IMR-90 (cell line): ENCODE data around the gene RPN1. TPM values are rescaled to one million over a fixed set of nuclear protein-coding genes. Genes with fewer than 3 reads are reported as not detected.

ENCODE experiments used
- ATAC-seq: fragments of 200-7000 bp; cut with Tn5 transposase; 2 replicates; pipeline ENCODE4 v1.9.1; 2020; ENCODE audit warnings: low read depth, mild to moderate bottlenecking, moderate library complexity
- BruUV-seq: library from RNA; stranded (reverse); fragments of 400-500 nt; replicated peaks from 2 replicates; lab custom pipeline; 2021; lab: Mats Ljungman, UMichigan
- CTCF ChIA-PET: fragments of 300-600 bp; formaldehyde crosslinking; extraction: SDS; loops from one replicate; lab custom pipeline; 2021; ENCODE audit warnings: antibody characterized with exemption; lab: Yijun Ruan, JAX
- POLR2A ChIA-PET: fragments of 300-600 bp; sonication (Branson Sonifier 250); formaldehyde crosslinking; loops from one replicate; lab custom pipeline; 2022; ENCODE audit warnings: antibody characterized with exemption; ENCODE audit not compliant: unreplicated experiment; lab: Charles Lee
- DNase-seq: peaks from one replicate; pipeline ENCODE4 v3.0.0; 2013
- H2AFZ ChIP-seq: replicated peaks from 2 replicates; pipeline ENCODE3; 2013; ENCODE audit warnings: low read length, mild to moderate bottlenecking; ENCODE audit not compliant: poor library complexity
- H2AK5ac ChIP-seq: 2 replicates; pipeline ENCODE4 v1.6.1; 2013; ENCODE audit warnings: low read depth, low read length, inconsistent platforms
- H2AK9ac ChIP-seq: replicated peaks from 2 replicates; pipeline ENCODE3; 2013; ENCODE audit warnings: mild to moderate bottlenecking, low read depth, low read length, moderate library complexity; ENCODE audit not compliant: poor library complexity
- H2BK120ac ChIP-seq: 2 replicates; pipeline ENCODE4 v1.6.1; 2013; ENCODE audit warnings: low read depth, low read length, inconsistent platforms
- H2BK15ac ChIP-seq: 3 replicates; pipeline ENCODE4 v1.6.1; 2013; ENCODE audit warnings: low read depth, low read length, inconsistent platforms
- H2BK20ac ChIP-seq: 2 replicates; pipeline ENCODE4 v1.6.1; 2013; ENCODE audit warnings: low read depth, mild to moderate bottlenecking, inconsistent platforms, low read length, moderate library complexity
- H2BK5ac ChIP-seq: 2 replicates; pipeline ENCODE4 v1.6.1; 2013; ENCODE audit warnings: mild to moderate bottlenecking, low read depth, low read length, inconsistent platforms; ENCODE audit not compliant: poor library complexity, severe bottlenecking
- H3K14ac ChIP-seq: replicated peaks from 2 replicates; pipeline ENCODE4 v1.6.1; 2013; ENCODE audit warnings: low read depth, low read length, inconsistent platforms
- H3K18ac ChIP-seq: 2 replicates; pipeline ENCODE4 v1.6.1; 2013; ENCODE audit warnings: low read depth, low read length, control low read depth
- H3K23ac ChIP-seq: 2 replicates; pipeline ENCODE4 v1.6.1; 2013; ENCODE audit warnings: low read depth, low read length, inconsistent platforms
- H3K27ac ChIP-seq: 2 replicates; pipeline ENCODE4 v1.5.1; 2013; ENCODE audit warnings: mild to moderate bottlenecking, control low read depth, low read length; ENCODE audit not compliant: insufficient read depth
- H3K27me3 ChIP-seq: 2 replicates; pipeline ENCODE4 v1.6.1; 2013; ENCODE audit warnings: low read length; ENCODE audit not compliant: control insufficient read depth, insufficient read depth
- H3K36me3 ChIP-seq: 2 replicates; pipeline ENCODE4 v1.6.1; 2013; ENCODE audit warnings: low read length, mixed read lengths; ENCODE audit not compliant: control insufficient read depth, insufficient read depth
- H3K4ac ChIP-seq: 2 replicates; pipeline ENCODE4 v1.6.1; 2013; ENCODE audit warnings: low read depth, low read length, inconsistent platforms
- H3K4me1 ChIP-seq: 2 replicates; pipeline ENCODE4 v1.6.1; 2013; ENCODE audit warnings: low read length, mixed read lengths; ENCODE audit not compliant: control insufficient read depth, insufficient read depth
- H3K4me2 ChIP-seq: 2 replicates; pipeline ENCODE4 v1.6.1; 2013; ENCODE audit warnings: low read depth, mild to moderate bottlenecking, control low read depth, low read length, moderate library complexity
- H3K4me3 ChIP-seq: 2 replicates; pipeline ENCODE4 v1.5.1; 2013; ENCODE audit warnings: low read depth, mild to moderate bottlenecking, control low read depth, low read length, moderate library complexity; ENCODE audit not compliant: insufficient read depth
- H3K56ac ChIP-seq: 2 replicates; pipeline ENCODE4 v1.6.1; 2013; ENCODE audit warnings: low read length, inconsistent platforms; ENCODE audit not compliant: insufficient read depth; ENCODE audit errors: extremely low read depth
- H3K79me1 ChIP-seq, 2 experiments: 2 replicates each; pipeline ENCODE4 v1.6.1; 2013; ENCODE audit warnings: low read length in 2 of 2, inconsistent platforms in 1 of 2, low read depth in 1 of 2
- H3K9ac ChIP-seq: 2 replicates; pipeline ENCODE4 v1.6.1; 2013; ENCODE audit warnings: low read depth, low read length, control low read depth
- H3K9me1 ChIP-seq: 2 replicates; pipeline ENCODE4 v1.6.1; 2013; ENCODE audit warnings: low read length, inconsistent platforms; ENCODE audit not compliant: insufficient read depth
- H3K9me3 ChIP-seq: 2 replicates; pipeline ENCODE4 v1.6.1; 2013; ENCODE audit warnings: low read length; ENCODE audit not compliant: control insufficient read depth, insufficient read depth
- H4K20me1 ChIP-seq: 2 replicates; pipeline ENCODE4 v1.6.1; 2013; ENCODE audit warnings: low read length, inconsistent platforms; ENCODE audit not compliant: insufficient read depth
- H4K5ac ChIP-seq: 2 replicates; pipeline ENCODE4 v1.6.1; 2013; ENCODE audit warnings: mild to moderate bottlenecking, low read depth, low read length, control low read depth
- H4K8ac ChIP-seq, 2 experiments: 2 replicates each; pipeline ENCODE4 v1.6.1; 2013; ENCODE audit warnings: low read depth in 2 of 2, low read length in 2 of 2, control low read depth in 1 of 2, inconsistent platforms in 1 of 2
- H4K91ac ChIP-seq: 2 replicates; pipeline ENCODE4 v1.6.1; 2013; ENCODE audit warnings: low read depth, low read length, inconsistent platforms; ENCODE audit not compliant: insufficient read depth
- BHLHE40 ChIP-seq: fragments of 150-350 bp; IDR thresholded peaks from 2 replicates; pipeline ENCODE4 v1.6.1; 2016; ENCODE audit warnings: mild to moderate bottlenecking, low read depth, low read length
- CEBPB ChIP-seq: IDR thresholded peaks from 2 replicates; pipeline ENCODE4 v1.6.1; 2012; ENCODE audit warnings: low read depth, low read length, improper control_type of control experiment
- ELK1 ChIP-seq: fragments of 150-350 bp; IDR thresholded peaks from 2 replicates; pipeline ENCODE4 v1.6.1; 2016; ENCODE audit warnings: low read depth, mild to moderate bottlenecking, low read length, moderate library complexity, borderline replicate concordance
- MXI1 ChIP-seq: IDR thresholded peaks from 2 replicates; pipeline ENCODE4 v1.6.1; 2012; ENCODE audit warnings: low read depth, mild to moderate bottlenecking, low read length, moderate library complexity, borderline replicate concordance
- RAD21 ChIP-seq: IDR thresholded peaks from 2 replicates; pipeline ENCODE4 v1.6.1; 2012; ENCODE audit warnings: low read length, improper control_type of control experiment
- RCOR1 ChIP-seq: IDR thresholded peaks from 2 replicates; pipeline ENCODE4 v1.6.1; 2012; ENCODE audit warnings: mild to moderate bottlenecking, low read length, improper control_type of control experiment; ENCODE audit not compliant: insufficient replicate concordance
- whole genome bisulfite sequencing, 2 experiments: methylation state at CpG; one replicate each; pipeline versions ENCODE4 v1.1.5 to v1.1.7; 2013; ENCODE audit warnings: missing lambda C conversion rate in 2 of 2; ENCODE audit not compliant: insufficient read length in 1 of 2; ENCODE audit errors: extremely low coverage in 2 of 2; 5-methylcytosine and 5-hydroxymethylcytosine counted together
- dilution Hi-C: fragments of 300-500 bp; cut with HindIII; formaldehyde crosslinking; loops from one replicate; pipeline ENCODE4 v1.14.3; 2018; ENCODE audit warnings: low sequenced_read_pairs; ENCODE audit not compliant: unreplicated experiment
- in situ Hi-C: fragments of 300-500 bp; cut with MboI; formaldehyde crosslinking; loops from 3 replicates; pipeline ENCODE4 v1.14.3; 2019; ENCODE audit warnings: low sequenced_read_pairs, inconsistent platforms, mixed read lengths
- intact Hi-C: fragments of 100-400 bp; cut with micrococcal nuclease; formaldehyde crosslinking; loops from 2 replicates; pipeline ENCODE4 v1.10.0; 2022
- polyA plus RNA-seq, 3 experiments: library from polyadenylated mRNA; depleted of rRNA; stranded (reverse); fragments of >200 nt; gene quantifications; 2 replicates each; pipeline ENCODE4 v1.2.3, GENCODE V29; 2012; ENCODE audit warnings: low replicate concordance in 1 of 3
- total RNA-seq: library from RNA; depleted of rRNA; stranded (reverse); fragments of >200 nt; gene quantifications from 2 replicates; pipeline ENCODE4 v1.2.3, GENCODE V29; 2012

RPN1 gene
- total and polyA plus RNA-seq, 2 of the 4 experiments (the other 2 are of a cell fraction) = 252 to 736 TPM

DNA sequence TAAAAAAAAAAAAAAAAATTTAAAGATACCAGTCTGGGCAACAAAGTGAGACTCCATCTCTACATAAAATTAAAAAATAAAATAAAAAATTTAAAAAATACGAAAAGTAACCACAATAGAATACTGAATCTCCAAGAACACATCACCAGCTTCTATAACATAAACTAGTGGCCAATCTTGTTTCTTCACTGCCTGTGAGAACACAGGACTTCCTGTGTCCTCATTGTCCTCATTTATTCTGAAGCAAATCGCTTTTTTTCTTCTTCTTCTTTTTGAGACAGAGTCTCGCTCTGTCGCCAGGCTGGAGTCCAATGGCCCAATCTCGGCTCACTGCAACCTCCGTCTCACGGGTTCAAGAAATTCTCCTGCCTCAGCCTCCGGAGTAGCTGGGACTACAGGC is 46.7 kb upstream of the RPN1 start:
- Histone ChIP-seq H2AFZ (no peak overlapping the region), H4K20me1 (no peaks in the 10 kb centered on the region), H3K4ac (no peak overlapping the region), H3K4me2 (no peak overlapping the region), H2BK5ac (no peak overlapping the region), H3K36me3 (no peaks in the 10 kb centered on the region), H2BK20ac (no peak overlapping the region), H4K5ac (no peak overlapping the region), H3K79me1 (no peaks in the 10 kb centered on the region), H3K4me1 (peaks cover 9% of the 10 kb centered on the region), H3K18ac (no peak overlapping the region), H3K27me3 (peaks cover 3% of the 10 kb centered on the region), H2BK120ac (no peak overlapping the region), H3K4me3 (no peak overlapping the region), H2AK5ac (no peak overlapping the region), H2AK9ac (no peak overlapping the region), H3K23ac (no peak overlapping the region), H4K91ac (no peak overlapping the region), H3K9ac (no peak overlapping the region), H3K14ac (no peak overlapping the region), H2BK15ac (no peak overlapping the region), H3K9me1 (no peaks in the 10 kb centered on the region), H3K56ac (no peak overlapping the region), H3K27ac (no peak overlapping the region), H4K8ac (no peak overlapping the region), H3K9me3 (no peaks in the 10 kb centered on the region)
- POLR2A ChIA-PET = no interaction called here
- in situ Hi-C loops (no loop called here), intact Hi-C loops (no loop called here), dilution Hi-C loops (no loop called here)
- no peak for TF ChIP-seq CEBPB
- no peak for TF ChIP-seq MXI1
- no peak for TF ChIP-seq RAD21
- no peak for TF ChIP-seq RCOR1
- TF ChIP-seq BHLHE40 = no peak
- no peak for TF ChIP-seq ELK1
- ATAC-seq = no peak
- no CpG with 5 or more reads among the region's 8 CpGs for whole genome bisulfite sequencing, 2 experiments
- CTCF ChIA-PET = no interaction called here
- no TSS peak for BruUV-seq
- DNase-seq = no peak
